Fibroblast of the conjunctiva (primary cell): Measurements from ENCODE around the gene SEPHS1.
"Not testable (repeated sequence)": the region's sequence is repeated elsewhere in the genome, so short reads cannot be mapped to it uniquely, and the experiment has no call there.

Experiments used
- DNase-seq: peaks from one replicate; pipeline ENCODE4 v3.0.0-alpha.2; 2010; ENCODE audit warnings: low read depth

The SEPHS1 gene

DNA sequence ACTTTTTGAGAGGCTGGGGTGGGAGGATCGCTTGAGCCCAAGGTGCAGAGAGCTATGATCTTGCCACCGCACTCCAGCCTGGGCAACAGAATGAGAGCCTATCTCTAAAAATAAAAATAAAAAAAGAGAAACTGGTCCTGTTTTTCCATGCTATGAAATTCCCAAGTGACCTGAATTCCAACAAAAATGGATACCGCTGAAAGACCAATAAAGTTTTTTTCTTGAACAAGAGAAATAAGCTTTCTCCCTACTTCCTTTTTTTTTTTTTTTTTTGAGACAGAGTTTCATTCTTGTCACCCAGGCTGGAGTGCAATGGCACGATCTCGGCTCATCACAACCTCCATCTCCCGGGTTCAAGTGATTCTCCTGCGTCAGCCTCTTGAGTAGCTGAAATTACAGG is 12.5 kb upstream of the SEPHS1 start:
- no peak for DNase-seq

GRCh38 chr10:13356392-13356791 is 8.3 kb upstream of the SEPHS1 start:
- DNase-seq = no peak

DNA sequence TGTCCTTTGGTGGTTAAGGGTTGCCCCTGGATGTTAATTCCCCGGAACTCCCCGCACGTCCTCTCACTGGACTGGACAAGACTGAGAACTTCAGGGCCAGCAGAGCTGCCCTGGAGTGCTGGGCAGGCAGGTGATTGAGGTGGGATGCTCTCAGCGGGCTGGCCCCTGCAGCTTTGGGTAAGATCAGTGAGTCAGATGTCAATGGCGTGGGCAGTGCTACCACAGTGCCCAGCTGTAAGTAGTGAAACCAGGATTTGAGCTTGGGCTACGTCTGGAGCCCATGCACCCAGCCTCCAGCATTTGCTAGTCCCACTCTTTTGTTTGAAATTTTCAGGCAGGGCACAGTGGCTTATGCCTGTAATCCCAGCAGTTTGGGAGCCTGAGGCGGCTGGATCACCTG is 6.7 kb upstream of the SEPHS1 start:
- DNase-seq = no peak

GRCh38 chr10:13352519-13352918 is 4.4 kb upstream of the SEPHS1 start:
- no peak for DNase-seq

DNA sequence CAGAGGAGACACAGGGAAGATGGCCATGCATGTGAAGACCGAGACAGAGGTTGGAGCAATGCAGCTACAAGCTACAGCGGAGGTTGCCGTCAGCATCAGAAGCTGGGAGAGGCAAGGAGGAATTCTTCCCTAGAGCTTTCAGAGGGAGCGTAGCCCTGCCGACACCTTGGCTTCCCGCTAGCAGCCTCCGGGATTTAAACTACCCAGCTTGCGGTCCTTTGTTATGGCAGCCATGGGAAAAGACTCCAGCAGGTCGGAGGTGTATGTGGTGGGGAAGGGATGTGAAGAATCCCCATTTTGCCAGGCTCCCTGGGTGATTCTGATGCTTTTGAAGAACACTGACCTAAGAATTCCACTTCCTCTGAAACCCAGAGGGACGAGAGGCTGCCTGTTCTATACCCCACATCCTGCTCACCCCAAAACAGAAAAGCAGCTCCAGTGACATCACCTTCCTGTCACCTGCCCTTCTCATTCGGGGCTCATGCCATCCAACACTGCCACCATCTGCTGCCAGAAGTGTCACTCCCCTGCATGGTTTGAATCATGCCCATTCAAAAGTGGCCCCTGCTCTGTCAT is 3.3 kb upstream of the SEPHS1 start:
- DNase-seq = no peak

GRCh38 chr10:13349463-13350274 is 1.6 kb upstream of the SEPHS1 start:
- DNase-seq = no peak

- DNase-seq = peak; percentile 44
Measured at GRCh38 chr10:13347500-13348156, 465 bp downstream of the SEPHS1 start.

DNA sequence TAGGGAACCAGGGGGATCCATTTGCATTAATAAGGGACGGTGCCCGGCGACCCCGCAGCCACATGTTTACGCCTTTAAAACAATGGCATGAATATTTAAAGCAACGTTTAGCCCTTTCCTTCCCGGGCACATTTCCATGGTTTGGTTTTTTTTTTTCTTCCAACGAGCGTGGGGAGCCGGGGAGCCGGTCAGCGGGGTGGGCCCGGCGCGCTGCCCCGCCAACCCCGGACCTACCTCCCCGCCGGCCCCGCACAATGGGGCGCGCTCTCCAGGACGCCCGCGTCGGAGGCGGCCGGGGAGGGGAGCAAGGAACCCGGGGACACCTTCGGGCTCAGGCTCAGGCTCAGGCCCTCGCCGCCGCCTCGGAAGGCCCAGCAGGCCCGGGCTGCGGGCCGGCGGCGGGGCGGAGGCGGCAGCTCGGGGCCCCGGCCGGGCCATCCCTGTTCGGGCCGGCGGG is 1.0 kb downstream of the SEPHS1 start:
- DNase-seq = no peak

DNA sequence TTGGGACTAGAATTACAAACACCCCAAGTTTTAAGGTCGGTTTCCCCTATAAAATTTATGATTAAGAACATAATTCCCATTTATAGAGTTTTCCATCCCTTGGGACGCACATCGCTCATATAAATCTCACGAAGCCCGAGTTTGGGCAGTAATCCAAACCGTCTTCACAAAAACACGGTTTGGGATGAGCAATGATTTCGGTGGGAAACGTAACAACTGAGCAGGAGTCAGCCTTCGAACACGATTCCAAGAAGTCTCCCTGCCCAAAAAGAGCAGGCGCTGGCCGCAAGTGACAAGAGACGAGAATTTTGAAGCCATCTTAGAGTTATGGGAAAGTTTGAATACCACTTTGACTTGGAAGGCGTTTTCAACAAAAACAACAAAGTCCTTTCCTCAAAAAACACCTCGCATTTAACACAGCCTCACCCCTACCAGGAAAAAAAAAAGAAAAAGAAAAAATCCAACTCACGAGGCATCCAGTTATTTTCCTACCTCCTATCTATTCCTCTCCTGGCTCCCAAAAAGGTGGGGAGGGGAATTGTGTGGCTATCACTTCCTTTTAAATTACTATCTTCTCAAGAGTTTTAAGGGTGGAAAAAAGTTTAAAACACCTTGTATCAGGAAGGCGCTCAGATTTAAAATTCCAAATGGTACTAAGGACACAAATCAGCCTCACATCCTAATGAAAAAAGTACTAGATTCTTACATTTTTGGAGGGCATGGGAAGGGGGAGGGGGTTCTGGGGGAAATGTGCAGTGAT is 1.6 kb downstream of the SEPHS1 start:
- DNase-seq = peak; percentile 54

GRCh38 chr10:13340626-13341376 is 7.3 kb downstream of the SEPHS1 start:
- DNase-seq = no peak

DNA sequence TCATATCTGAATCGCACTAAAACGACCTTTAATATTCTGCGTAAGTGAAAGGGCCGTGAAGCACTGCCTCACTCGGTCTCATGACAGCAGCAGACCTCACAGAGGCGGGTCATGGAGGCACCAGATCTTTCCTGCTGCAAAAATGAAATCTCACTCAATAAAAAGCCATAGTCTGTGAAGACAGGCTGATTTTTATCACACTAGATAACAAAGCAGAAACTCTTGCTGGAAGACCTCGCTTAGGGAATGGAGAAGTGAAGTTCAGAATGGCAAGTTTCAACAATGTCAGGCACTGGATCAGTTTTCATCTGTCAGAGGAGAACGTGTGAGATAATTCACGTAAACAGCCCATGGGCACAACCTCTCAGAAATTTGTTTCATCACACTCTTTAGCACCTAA is 8.0 kb downstream of the SEPHS1 start:
- DNase-seq = no peak

GRCh38 chr10:13338390-13339110 is 9.5 kb downstream of the SEPHS1 start:
- peak; percentile 83 for DNase-seq

GRCh38 chr10:13337827-13338196 is 10.3 kb downstream of the SEPHS1 start:
- DNase-seq = no peak

GRCh38 chr10:13337128-13337826 is 10.8 kb downstream of the SEPHS1 start:
- DNase-seq = no peak

- no peak for DNase-seq
Measured at GRCh38 chr10:13335881-13336280, 12.2 kb downstream of the SEPHS1 start.

GRCh38 chr10:13334556-13334955 is 13.5 kb downstream of the SEPHS1 start:
- no peak for DNase-seq

- no peak for DNase-seq
Measured at GRCh38 chr10:13331646-13332045, 16.4 kb downstream of the SEPHS1 start.

DNA sequence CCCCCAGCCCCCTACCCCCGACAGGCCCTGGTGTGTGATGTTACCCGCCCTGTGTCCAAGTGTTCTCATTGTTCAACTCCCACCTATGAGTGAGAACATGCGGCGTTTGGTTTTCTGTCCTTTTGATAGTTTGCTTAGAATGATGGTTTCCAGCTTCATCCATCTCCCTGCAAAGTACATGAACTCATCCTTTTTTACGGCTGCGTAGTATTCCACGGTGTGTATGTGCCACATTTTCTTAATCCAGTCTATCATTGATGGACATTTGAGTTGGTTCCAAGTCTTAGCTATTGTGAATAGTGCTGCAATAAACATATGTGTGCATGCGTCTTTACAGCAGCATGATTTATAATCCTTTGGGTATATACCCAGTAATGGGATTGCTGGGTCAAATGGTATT is 17.1 kb downstream of the SEPHS1 start:
- DNase-seq = not testable (repeated sequence)

DNA sequence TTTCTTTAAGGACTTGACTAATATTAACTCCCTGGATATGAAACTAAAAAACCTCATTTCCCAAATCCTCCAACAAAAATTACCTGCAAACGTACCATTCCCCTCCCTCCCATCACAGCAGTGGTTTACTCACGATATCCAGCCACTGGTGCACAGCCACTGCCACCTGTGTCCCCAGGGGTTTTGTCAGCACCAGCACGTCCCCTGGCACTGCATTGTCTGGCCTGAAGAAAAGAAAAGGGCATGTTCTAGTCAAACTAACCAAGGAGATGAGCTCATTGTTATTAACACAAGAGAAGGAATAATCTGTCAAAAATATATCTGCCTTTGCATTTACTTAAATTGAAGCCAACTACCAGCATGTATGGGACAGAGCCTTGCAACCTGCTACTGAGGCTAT is 18.5 kb downstream of the SEPHS1 start:
- no peak for DNase-seq

DNA sequence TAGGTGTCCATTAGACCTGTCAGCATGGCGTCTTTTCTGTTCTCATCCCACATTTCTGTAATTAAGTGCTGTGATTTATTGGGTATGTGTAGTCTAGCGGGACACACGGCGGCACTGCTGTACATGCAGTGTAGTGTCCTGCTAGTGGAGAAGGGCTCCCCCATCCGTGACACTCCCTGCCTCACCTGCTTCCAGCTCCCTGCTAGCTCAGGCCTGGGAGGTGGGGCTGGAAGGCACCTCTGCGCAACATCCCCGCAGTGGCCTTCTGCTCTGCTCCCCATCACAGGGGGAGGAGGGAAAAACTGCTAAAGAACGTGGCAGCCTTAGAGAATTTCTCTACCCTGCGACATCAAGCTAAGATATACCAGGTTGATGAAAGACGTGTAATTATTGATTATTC is 19.5 kb downstream of the SEPHS1 start:
- no peak for DNase-seq

DNA sequence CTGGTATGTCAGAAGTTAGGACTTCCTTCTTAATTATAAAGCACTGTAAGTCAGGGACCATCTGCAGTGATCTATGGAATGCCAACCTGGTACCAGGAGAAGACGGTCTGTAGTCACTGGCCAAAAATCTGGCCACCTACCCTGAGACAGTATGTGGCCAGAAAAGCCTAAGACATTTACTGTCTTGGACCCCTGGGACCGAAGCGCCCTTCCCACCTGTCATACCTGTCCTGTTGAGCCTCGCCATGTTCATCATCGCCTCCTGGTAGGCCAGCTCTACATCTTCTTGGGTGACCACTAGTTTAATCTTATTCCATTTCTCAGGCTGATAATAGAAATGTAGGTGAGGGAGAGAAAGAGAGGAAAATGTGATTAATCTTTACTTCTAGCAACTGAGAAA is 20.0 kb downstream of the SEPHS1 start:
- DNase-seq = no peak
